Spleen (tissue), 7 donors: ENCODE measurements around the gene XAF1.

Experiments
- CTCF ChIP-seq, 11 experiments: fragments of 200-600 bp in 7 of 11; fragments of 450-650 bp in 4 of 11; sonication (generic) in 4 of 11; IDR thresholded peaks in 8 of 11; conservative IDR thresholded peaks in 3 of 11; 1 replicate in 7 of 11; 2 replicates in 4 of 11; pipeline versions ENCODE4 v1.4.0 to v1.8.0; 2016 to 2021; ENCODE audit warnings: antibody characterized with exemption in 11 of 11, inconsistent platforms in 4 of 11, mild to moderate bottlenecking in 1 of 11
- POLR2A ChIP-seq, 3 donors: fragments of 450-650 bp; IDR thresholded peaks; one replicate each; pipeline ENCODE4 v1.5.1; 2017; ENCODE audit warnings: antibody characterized with exemption in 3 of 3, mild to moderate bottlenecking in 1 of 3
- POLR2AphosphoS5 ChIP-seq, 3 donors: sonication (generic); formaldehyde crosslinking; IDR thresholded peaks; one replicate each; pipeline ENCODE4 v1.5.1; 2017; ENCODE audit warnings: antibody characterized with exemption in 3 of 3
- donor health status: DM: no; HTN: no; CAD: no; lungs with moderate emphysema.
- donor health status: DM: no; HTN: no; CAD: no.
- donor health status: DM: no; HTN: no; CAD: no.

DNA sequence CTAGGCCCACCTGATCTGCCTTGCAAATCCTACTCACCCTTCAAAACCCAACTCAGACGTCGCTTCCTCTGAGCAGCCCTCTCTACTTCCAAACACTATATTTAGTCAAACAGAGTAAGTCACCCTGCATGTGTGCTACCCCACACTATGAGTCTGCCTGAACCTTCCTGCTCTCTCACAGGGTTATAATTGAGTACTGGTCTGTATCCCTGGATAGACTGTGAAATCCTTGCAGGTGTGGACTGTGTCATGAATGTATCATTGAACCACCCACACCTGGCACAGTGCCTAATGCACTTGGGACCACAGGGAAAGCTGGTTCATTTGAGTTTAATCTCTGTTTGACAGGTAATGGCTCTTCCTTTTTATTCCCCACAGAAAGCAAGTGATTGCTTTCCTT, 23.6 kb downstream of the XAF1 start:
- TF ChIP-seq POLR2A (IDR thresholded peaks at IDR 0.05) (no peak), CTCF (IDR thresholded peaks at IDR 0.05 in 8 of 11, conservative IDR thresholded peaks at IDR 0.05 in 3 of 11) (no peak), POLR2AphosphoS5 (IDR thresholded peaks at IDR 0.05) (no peak)
